ENCODE results near the gene RORC. TPM values are rescaled to one million over a fixed set of nuclear protein-coding genes. Genes with fewer than 3 reads are reported as not detected.

RORC gene
- total RNA-seq, 1 donor from 2014 or later, result 5.9 TPM

DNA sequence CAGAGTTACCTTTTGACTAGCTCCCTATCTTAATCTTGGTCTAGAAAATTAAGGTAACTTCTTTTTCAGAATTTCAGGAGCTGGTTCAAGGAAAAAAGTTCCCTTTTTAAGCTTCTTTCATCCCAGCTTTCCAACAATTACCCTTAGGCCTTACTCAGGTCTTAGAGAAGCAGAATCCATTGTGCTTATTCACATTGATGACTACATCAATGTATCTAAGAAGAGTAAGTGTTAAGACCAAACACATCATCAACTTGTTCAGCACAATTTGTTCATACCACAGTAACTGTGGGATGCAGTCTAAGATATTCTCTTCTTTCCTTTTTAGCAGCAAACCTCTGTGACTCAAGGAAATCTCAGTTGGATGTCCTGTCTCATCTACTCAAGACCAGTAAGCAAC lies 72.4 kb downstream of the RORC start:
- intact Hi-C loops (cut with DNase I), result no loop called here
- DNase-seq (ENCODE audit: low spot score), result no peak

DNA sequence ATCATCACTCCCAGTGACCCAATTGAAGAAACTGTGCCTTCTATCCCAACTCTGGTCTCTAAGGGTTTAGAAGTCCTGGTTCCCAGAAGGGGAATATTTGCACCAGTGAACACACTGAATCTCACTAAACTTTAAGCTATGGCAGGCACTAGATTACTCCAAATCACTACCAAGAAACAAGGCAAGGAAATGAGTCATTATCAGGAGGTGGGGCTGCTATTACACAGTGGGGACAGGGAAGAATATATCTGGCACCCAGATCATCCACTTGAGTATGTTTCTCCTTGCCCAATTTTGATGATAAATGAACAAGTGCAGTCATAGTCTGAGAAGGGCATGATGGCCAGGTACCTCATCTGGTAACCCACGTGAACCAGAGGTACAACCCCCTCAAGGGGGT lies 75.3 kb downstream of the RORC start:
- DNase-seq (ENCODE audit: low spot score), result no peak
- intact Hi-C loops (cut with DNase I), result no loop called here

Other genes starting within 250 kb of the RORC start
- 33.5 TPM for gene SNX27, start 219.8 kb downstream of the RORC start, total RNA-seq
- gene CELF3, start 115.0 kb downstream of the RORC start, total RNA-seq, result not detected
- 4.3 TPM for gene RIIAD1, start 110.3 kb downstream of the RORC start, total RNA-seq
- gene MRPL9, start 68.3 kb downstream of the RORC start, total RNA-seq, result 43.2 TPM
- 6.0 TPM for gene TDRKH, start 41.3 kb downstream of the RORC start, total RNA-seq
- 0.43 TPM for gene LINGO4, start 26.4 kb downstream of the RORC start, total RNA-seq
- not detected for gene C2CD4D, start 8.0 kb upstream of the RORC start, total RNA-seq
- not detected for gene THEM5, start 21.9 kb upstream of the RORC start, total RNA-seq
- gene THEM4, start 77.7 kb upstream of the RORC start, total RNA-seq, result 15.7 TPM
- 131 TPM for gene S100A10, start 162.1 kb upstream of the RORC start, total RNA-seq
- 90.8 TPM for gene S100A11, start 205.2 kb upstream of the RORC start, total RNA-seq

All from cardiac septum (tissue), 1 donor.